Stimulated activated CD8-positive, alpha-beta memory T cell treated with anti-CD3 and anti-CD28 coated beads, Interleukin-2, amount 100 ng/mL, for 48 hours (primary cell): ENCODE data around the gene SIRPG.
"Not testable (repeated sequence)": the region's sequence is repeated elsewhere in the genome, so short reads cannot be mapped to it uniquely, and the experiment has no call there.

Source experiments
- DNase-seq, 2 donors: peaks; one replicate each; pipeline ENCODE4 v3.0.0-alpha.2; 2020; ENCODE audit warnings: low read depth in 2 of 2

Gene SIRPG

GRCh38 chr20:1657556-1658334 is at the start of gene SIRPG:
Gene SIRPG (minus strand): TSS chr20:1657779. CDS start chr20:1657714, 65 bp downstream.
- DNase-seq: no peak

GRCh38 chr20:1706887-1707286 is 49.3 kb upstream of the SIRPG start:
- not testable (repeated sequence) for DNase-seq

- DNase-seq: no peak
Observed at GRCh38 chr20:1706079-1706478, 48.5 kb upstream of the SIRPG start.

DNA sequence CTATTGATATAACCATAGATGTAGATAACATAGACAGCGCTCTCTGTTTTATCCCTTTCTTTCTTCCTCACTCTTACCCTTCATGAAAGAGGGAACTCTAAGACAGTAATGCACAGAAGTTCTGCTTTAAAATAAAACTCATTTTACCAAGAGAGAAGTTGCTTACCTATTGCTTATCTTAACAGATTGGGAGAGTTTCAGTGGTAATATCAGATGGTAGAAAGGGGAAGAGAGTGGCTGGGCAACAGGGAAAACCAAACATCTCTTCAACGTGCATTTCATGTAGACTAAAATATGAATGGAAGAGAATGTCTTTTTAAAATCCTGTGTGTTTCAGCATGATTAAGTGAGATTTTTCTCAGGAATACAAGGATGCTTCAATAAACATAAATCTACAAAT is 45.3 kb upstream of the SIRPG start:
- no peak for DNase-seq

- DNase-seq: no peak
Observed at GRCh38 chr20:1702328-1702727, 44.7 kb upstream of the SIRPG start.

DNA sequence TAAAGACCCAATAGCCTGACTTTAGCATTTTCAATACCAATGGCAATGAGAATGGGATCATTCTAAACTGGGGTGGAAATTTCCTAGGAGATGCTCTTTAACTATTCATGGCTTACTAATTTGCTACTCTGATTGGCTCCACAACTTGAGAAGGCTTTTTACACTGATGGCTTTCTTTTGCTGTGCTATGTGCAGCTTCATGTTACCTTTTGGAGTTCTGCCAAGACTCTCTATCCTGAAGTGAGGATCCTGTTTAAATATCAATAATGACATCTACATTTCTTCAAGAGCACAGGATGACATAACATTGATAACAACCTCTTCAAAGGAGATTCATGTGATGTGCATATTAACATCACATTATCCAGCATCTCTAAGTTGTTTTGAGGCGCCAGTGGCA is 43.4 kb upstream of the SIRPG start:
- no peak for DNase-seq

DNA sequence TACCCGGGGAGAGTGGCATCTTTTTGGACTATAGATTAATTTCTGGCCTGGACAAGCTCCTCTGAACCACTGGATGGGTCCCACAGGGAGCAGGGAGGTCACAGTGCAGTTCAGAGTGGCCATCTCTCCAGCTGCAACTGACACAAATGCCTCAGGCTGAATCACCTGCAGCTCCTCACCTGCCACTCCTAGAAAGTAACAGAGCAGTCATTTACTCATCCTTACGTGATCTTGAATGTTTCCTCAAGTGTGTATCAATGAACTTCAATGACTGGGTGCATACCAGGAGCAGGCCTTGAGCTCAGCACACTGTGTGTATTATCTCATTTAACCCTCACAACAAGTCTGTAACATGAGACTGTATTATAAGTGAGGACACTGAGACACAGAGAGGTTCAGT is 40.0 kb upstream of the SIRPG start:
- no peak for DNase-seq

- DNase-seq: no peak
Observed at GRCh38 chr20:1696521-1697209, 39.1 kb upstream of the SIRPG start.

DNA sequence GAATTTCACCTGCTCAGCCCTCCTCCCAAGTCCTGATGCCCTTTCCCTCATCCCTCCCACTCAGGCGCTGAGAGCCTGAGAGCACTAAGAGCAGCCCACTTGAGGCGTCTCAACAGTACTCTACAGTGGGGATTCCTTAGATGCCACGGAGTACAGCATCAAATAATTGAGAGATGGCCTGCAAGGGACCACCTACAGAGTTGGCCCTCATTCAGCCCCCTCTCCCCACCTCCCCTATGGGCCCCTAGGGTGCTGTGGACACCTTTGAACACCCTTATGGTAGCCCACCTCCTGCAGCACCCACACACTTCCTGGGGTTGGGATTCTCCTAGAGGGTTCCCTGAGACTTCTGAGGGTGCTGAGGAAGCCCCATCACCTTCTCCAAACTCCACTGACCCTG is 37.1 kb upstream of the SIRPG start:
- no peak for DNase-seq

DNA sequence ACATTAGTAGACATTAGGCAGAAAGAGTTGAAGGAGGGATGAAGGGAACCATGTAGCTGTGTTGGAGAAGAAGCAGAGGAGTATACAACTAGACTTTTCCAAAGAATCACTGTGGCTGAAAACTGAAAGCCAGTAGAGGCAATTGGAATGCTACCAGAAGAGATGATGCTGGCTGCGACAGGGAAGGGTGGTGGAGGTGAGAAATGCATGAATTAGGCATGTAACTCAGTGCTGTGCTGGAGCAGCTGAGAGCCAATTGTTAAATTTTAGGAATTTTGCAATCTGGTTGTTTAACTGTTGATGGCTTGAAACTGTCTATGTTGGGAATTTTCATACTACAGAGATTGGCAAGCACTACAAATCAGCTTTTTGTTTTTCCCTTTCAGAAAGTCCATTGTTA is 35.8 kb upstream of the SIRPG start:
- DNase-seq: no peak

DNA sequence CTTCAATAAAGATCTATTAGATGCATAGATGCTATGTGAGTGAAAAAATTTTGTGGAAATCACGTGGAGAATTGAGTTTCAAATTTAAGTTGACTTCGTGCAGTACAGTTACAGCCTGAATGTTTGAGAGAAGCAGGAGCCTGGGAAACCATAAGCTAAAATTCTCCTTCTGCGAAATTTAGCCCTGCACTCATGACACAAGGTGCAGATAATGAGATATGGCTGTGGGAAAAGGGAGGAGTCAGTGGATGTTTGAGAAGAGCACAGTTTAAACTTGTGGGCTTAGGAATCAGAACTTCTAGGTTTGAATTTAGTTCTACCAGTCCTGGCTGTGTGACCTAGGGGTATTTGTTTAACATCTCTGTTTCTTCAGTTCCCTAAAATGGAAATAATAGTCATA is 32.1 kb upstream of the SIRPG start:
- DNase-seq: no peak

GRCh38 chr20:1688886-1689538 is 31.4 kb upstream of the SIRPG start:
- DNase-seq: no peak

DNA sequence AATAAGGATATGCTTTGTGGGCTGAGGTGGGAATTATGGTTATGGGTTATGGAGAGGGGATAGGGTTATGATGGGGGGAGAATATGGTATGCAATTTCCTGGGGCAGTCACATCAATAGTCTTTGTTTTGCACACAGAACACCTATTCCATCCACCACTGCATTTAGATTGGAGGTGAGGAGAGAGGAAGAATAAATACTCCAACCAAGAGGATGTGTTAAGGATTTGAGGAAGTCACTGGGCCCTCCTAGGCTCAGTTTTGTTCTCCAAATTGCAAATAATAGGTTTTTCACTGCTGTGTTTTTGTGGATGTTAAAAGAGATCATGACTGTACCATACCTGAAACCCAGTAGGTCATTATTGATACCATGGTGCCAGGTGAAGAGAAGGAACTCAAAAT is 29.5 kb upstream of the SIRPG start:
- no peak for DNase-seq

DNA sequence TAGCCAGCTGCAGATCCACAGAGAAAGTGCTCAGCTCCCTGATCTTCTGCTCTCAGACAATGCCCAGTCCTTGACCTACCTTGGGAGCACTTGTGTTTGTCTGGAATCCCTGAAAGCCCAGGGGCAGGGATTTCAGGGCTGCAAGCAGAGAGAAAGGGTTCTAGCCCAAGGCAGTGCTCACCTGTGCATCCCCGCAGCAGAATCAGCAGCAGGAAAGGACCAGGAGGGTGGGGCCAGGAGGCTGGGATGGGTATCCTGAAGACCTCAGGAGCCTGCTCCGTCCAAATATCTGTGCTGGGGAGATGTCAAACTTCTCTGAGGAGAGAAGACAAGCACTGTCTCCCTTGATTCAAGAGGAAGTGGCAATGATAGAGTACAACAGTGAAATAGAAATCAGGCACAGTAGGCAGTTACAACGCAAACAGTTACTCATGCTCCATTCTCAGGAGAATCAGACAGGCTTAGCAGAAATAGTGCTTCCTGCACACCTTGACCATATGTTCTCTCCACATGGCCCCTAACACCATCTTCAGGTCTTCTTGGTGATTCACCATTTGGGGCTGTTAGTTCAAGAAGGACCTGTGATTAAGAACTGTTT is 28.7 kb upstream of the SIRPG start:
- DNase-seq: no peak

GRCh38 chr20:1685304-1686052 is 27.9 kb upstream of the SIRPG start:
- no peak for DNase-seq

DNA sequence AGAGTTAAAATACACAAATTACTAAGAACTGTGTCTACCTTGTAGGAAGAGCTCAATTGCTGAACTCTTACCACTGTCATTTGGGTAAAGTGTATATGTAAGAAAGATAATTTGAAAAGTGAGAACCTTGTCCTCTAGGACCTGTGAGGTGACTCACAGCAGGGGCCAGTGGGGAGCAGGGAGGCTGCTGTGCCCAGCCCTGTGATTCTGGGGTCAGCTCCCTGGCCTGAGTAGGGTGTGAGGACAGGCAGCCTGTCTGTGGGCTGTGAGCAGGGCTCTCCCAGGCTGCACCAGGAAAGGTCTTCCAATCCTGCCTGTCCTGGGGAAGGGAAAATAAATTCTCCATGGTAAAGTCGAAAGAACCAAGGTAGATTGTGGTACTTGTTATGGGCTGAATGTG is 27.3 kb upstream of the SIRPG start:
- DNase-seq: no peak

GRCh38 chr20:1676650-1677049 is 19.1 kb upstream of the SIRPG start:
- no peak for DNase-seq

GRCh38 chr20:1674990-1675780 is 17.6 kb upstream of the SIRPG start:
- DNase-seq: no peak

DNA sequence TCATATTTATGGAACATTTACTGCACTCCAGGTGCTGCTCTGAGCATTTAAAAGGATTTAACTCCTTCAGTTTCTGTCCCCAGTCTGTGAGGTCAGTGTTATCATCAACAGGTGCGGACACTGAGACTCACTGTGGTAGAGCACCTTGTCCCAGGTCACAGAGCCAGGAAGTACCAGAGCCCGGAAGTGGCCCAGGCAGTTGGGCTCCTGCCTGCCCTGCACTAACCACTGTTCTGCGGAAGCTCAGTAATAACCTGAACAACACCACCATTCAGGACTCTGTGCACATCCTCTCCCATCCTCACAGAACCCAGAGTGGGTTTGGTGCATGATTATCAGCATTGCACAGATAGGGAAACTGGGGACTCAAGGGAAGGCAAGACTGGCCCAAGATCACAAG is 16.8 kb upstream of the SIRPG start:
- no peak for DNase-seq

- no peak for DNase-seq
Observed at GRCh38 chr20:1673424-1673823, 15.8 kb upstream of the SIRPG start.

DNA sequence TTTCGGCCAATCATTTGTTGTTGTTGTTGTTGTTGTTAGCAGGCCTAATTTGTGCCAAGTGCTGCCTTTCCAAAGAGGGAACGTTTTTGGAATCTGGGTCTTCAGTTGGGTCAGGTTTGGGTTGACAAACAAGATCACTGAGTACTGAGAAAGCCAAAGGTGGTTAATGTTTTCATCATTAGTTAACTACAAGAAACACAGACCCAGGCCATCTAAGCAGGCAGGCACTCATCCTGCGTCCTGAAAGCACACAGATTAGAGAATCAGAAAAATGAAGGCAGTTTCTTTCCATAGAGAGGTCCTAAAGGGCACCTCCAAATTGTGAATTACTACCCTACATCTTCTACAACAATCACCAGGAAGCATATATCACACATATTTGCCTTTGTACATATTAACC is 15.1 kb upstream of the SIRPG start:
- no peak for DNase-seq
